ENCODE measurements around the gene CXorf58.
"Not testable (repeated sequence)": the region's sequence is repeated elsewhere in the genome, so short reads cannot be mapped to it uniquely, and the experiment has no call there.

The CXorf58 gene

DNA sequence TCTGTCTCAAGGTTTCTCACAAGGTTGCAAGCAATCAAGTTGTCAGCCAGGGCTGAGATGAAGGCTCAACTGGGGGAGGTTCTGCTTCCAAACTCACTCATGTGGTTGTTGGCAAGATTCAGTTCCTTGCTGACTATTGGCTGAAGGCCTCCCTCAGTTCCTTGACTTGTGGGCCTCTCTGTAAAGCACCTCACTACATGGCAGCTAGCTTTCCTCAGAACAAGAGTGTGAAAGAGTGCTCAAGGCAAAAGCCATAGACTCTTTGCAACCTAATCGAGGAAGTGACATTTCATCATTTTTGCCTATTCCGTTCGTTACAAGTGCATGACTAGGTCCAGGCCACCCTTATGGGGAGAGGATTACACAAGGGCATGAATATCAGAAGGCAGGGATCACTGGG lies 52.0 kb downstream of the CXorf58 start:
- peak in 1 of 4 experiments; percentile 6 for DNase-seq

DNA sequence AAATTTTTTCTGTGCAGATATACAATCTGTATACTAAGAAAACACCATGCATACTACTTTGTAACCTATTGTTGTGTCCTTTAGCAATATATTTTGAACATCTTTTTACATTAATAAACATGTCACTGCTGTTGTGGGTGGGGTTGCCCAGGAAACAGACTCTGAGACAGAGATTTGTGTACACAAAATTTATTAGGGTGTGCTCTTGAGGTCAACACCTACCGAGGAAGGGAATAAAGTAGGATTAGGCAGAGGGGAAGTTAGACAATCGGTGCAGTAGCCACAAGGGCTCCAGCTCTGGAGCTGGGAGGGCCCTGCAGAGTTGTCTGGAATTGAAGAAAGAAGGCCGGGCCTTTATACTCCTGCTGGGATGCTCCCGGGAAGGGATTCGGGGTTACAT lies 56.4 kb downstream of the CXorf58 start:
- DNase-seq: no peak

GRCh38 chrX:23965630-23966029 lies 57.8 kb downstream of the CXorf58 start:
- DNase-seq: not testable (repeated sequence)

DNA sequence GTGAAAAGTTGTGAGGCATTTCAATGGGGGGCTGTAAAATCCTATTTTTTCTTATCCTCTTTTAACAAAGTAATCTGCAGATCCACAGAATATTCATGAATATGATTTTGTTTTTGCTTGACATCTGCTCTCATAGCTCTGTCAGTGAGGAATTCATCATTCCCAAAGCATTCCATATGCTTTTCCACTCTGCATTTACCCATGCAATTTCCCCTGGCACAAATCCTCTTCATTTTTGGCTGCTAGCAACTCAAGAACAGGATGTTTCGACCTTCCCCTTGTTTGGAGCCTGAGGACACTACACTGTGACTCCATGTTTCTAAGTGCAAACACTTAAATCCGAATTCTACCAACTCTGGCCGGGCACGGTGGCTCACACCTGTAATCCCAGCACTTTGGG lies 70.7 kb downstream of the CXorf58 start:
- no peak for DNase-seq

GRCh38 chrX:23980011-23980441 lies 72.2 kb downstream of the CXorf58 start:
- DNase-seq: no peak

DNA sequence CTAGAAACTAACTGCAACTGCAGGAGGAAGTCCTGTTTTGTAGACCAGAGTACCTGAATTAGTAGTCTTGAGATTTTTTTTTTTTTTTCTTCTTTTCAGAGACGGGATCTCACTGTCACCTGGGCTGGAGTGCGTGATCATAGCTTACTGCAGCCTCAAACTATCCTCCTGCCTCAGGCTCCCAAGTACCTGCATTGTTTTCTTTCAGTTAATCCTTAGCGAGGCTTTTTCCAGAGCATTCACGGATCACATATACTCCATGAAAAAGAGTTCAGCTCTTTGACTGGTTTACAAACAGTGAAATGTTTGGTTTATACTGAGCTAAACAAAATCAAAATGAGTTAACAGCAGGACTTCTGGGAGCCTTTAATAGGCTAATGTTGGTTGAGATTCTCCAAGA lies 73.4 kb downstream of the CXorf58 start:
- DNase-seq: no peak

DNA sequence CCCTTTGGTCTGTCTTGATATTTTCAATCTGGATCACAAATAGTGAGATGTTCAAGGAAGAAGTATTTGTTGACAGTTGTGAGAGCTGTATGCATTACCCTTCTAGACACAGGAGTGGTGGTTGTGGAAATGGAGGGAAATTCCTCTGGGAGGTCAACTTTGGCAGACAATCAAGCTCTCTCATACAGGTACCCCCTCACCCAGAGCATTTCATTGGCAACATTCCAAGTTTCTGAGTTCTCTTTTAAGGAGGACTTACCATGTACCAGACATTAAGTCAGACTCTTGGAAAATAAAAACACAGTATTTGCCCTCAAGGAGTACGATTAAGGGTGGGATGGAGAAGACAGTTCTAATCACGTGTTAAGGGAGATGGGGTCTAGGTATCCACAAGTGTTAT lies 73.9 kb downstream of the CXorf58 start:
- no peak for DNase-seq

DNA sequence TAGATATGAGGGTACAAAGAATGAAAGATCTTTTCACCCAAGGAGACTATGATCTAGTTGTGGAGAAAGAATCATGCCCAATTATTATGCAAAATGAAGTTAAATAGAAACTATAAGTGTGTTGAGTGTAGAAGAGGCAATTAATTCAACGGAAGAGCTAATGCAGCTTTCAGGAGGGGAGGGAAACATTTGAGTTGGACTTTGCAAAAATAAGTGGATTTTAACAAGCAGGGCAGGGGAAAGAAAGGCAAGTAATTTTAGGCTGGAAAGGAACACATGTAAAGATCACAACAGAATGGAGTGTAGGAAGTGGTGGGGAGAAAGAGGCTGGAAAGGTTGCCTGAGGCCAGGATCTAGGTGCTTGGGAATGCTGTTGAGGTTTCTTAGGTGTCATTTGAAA lies 75.1 kb downstream of the CXorf58 start:
- DNase-seq: no peak
